HepG2 (cell line): ENCODE data around the gene XXYLT1. TPM values are rescaled to one million over a fixed set of nuclear protein-coding genes. Genes with fewer than 3 reads are reported as not detected.

Experiments
- ATAC-seq: fragments of 200-7000 bp; cut with Tn5 transposase; 3 replicates; pipeline ENCODE4 v1.9.1; 2020; ENCODE audit warnings: mild to moderate bottlenecking, moderate library complexity
- BruUV-seq: library from RNA; stranded (reverse); fragments of 400-500 nt; replicated peaks from 2 replicates; lab custom pipeline; 2021; lab: Mats Ljungman, UMichigan
- CTCF ChIA-PET: fragments of 300-600 bp; formaldehyde crosslinking; extraction: SDS; loops from one replicate; lab custom pipeline; 2021; ENCODE audit warnings: low total read pairs, inconsistent platforms, low intra/inter-chr PET ratio; lab: Yijun Ruan, JAX
- POLR2A ChIA-PET: fragments of 350-600 bp; sonication (Branson Sonifier 250); formaldehyde crosslinking; loops from one replicate; lab custom pipeline; 2020; ENCODE audit warnings: antibody characterized with exemption, inconsistent platforms; lab: Yijun Ruan, JAX
- DNase-seq: peaks from one replicate; pipeline ENCODE4 v3.0.0-alpha.2; 2015; ENCODE audit warnings: low spot score
- FAIRE-seq: peaks from 3 replicates; lab custom pipeline; 2011; peaks lifted over from hg19 to GRCh38; lab: Jason Lieb, UNC
- H2AFZ ChIP-seq: one replicate; pipeline ENCODE4 v1.6.1; 2011; ENCODE audit warnings: low read length, inconsistent platforms
- H3K27ac ChIP-seq: fragments of 300-600 bp; 3 replicates; pipeline ENCODE4 v1.8.0; 2011; ENCODE audit warnings: mixed run types, mild to moderate bottlenecking, mixed read lengths, low read length, inconsistent platforms; ENCODE audit not compliant: insufficient read depth; ENCODE audit errors: extremely low read length
- H3K27me3 ChIP-seq, 2 experiments: fragments of 200-600 bp in 1 of 2; 2 replicates in 1 of 2; 3 replicates in 1 of 2; pipeline versions ENCODE4 v1.6.0 to v1.8.0; 2011; ENCODE audit warnings: low read length in 2 of 2, mild to moderate bottlenecking in 2 of 2, moderate library complexity in 2 of 2, inconsistent platforms in 1 of 2; ENCODE audit not compliant: insufficient read depth in 2 of 2, control insufficient read depth in 1 of 2
- H3K36me3 ChIP-seq, 2 experiments: fragments of 200-600 bp in 1 of 2; replicated peaks in 1 of 2; 2 replicates in 1 of 2; 3 replicates in 1 of 2; pipeline versions ENCODE4 v1.5.1 to v1.8.0; 2011; ENCODE audit warnings: low read length in 2 of 2, inconsistent platforms in 1 of 2; ENCODE audit not compliant: insufficient read depth in 2 of 2, control insufficient read depth in 1 of 2
- H3K4me1 ChIP-seq: 2 replicates; pipeline ENCODE4 v1.5.1; 2012; ENCODE audit warnings: low read length, inconsistent platforms; ENCODE audit not compliant: insufficient read depth
- H3K4me2 ChIP-seq: 2 replicates; pipeline ENCODE4 v1.6.0; 2011; ENCODE audit warnings: low read depth, low read length, inconsistent platforms
- H3K4me3 ChIP-seq, 3 experiments: fragments of 200-600 bp in 1 of 3; sonication (generic), shearing (Covaris generic) in 1 of 3; replicated peaks in 1 of 3; 2 replicates each; pipeline ENCODE4 v1.5.1; 2011 to 2016; ENCODE audit warnings: low read length in 3 of 3, inconsistent platforms in 2 of 3, low read depth in 2 of 3, mild to moderate bottlenecking in 2 of 3, control low read depth in 1 of 3, mixed read lengths in 1 of 3; ENCODE audit not compliant: insufficient read depth in 1 of 3
- H3K79me2 ChIP-seq: one replicate; pipeline ENCODE4 v1.6.1; 2011; ENCODE audit warnings: low read length, inconsistent platforms; ENCODE audit not compliant: insufficient read depth
- H3K9ac ChIP-seq: 2 replicates; pipeline ENCODE4 v1.6.0; 2011; ENCODE audit warnings: mild to moderate bottlenecking, low read depth, low read length, inconsistent platforms; ENCODE audit not compliant: insufficient read depth
- H3K9me3 ChIP-seq: 2 replicates; pipeline ENCODE4 v1.5.1; 2012; ENCODE audit warnings: mild to moderate bottlenecking, low read length
- H4K20me1 ChIP-seq: 2 replicates; pipeline ENCODE4 v1.6.0; 2011; ENCODE audit warnings: inconsistent platforms, mild to moderate bottlenecking, low read length, moderate library complexity; ENCODE audit not compliant: insufficient read depth
- CEBPG ChIP-seq: IDR thresholded peaks from 2 replicates; pipeline ENCODE4 v1.6.1; 2016
- NRL ChIP-seq: sonication (generic); formaldehyde crosslinking; IDR thresholded peaks from 2 replicates; pipeline ENCODE4 v1.5.0; 2020; ENCODE audit warnings: missing genetic modification reagents, mild to moderate bottlenecking, moderate library complexity, borderline replicate concordance
- RARA ChIP-seq: IDR thresholded peaks from 2 replicates; pipeline ENCODE4 v1.6.1; 2016; ENCODE audit warnings: missing genetic modification reagents, missing compliant biosample characterization
- RXRB ChIP-seq: IDR thresholded peaks from 2 replicates; pipeline ENCODE4 v1.6.1; 2016; ENCODE audit warnings: borderline replicate concordance, missing genetic modification reagents, missing compliant biosample characterization
- SMAD1 ChIP-seq: sonication (generic); formaldehyde crosslinking; IDR thresholded peaks from 2 replicates; pipeline ENCODE4 v1.4.0; 2020; ENCODE audit warnings: missing genetic modification reagents, low read depth, mild to moderate bottlenecking, borderline replicate concordance
- SOX5 ChIP-seq: IDR thresholded peaks from 2 replicates; pipeline ENCODE4 v1.6.1; 2016; ENCODE audit warnings: borderline replicate concordance
- SP5 ChIP-seq: IDR thresholded peaks from 2 replicates; pipeline ENCODE4 v1.6.1; 2016; ENCODE audit warnings: low read depth, borderline replicate concordance
- ZBTB38 ChIP-seq: sonication (generic); formaldehyde crosslinking; IDR thresholded peaks from 2 replicates; pipeline ENCODE4 v1.5.1; 2020; ENCODE audit warnings: mild to moderate bottlenecking, missing genetic modification reagents
- ZNF234 ChIP-seq: sonication (generic); formaldehyde crosslinking; conservative IDR thresholded peaks from 2 replicates; pipeline ENCODE4 v1.5.1; 2020; ENCODE audit warnings: mild to moderate bottlenecking, missing genetic modification reagents
- ZNF263 ChIP-seq: sonication (generic); formaldehyde crosslinking; IDR thresholded peaks from 2 replicates; pipeline ENCODE4 v1.4.0; 2020; ENCODE audit warnings: missing genetic modification reagents
- ZNF850 ChIP-seq: sonication (generic); formaldehyde crosslinking; conservative IDR thresholded peaks from 2 replicates; pipeline ENCODE4 v1.9.0; 2021; ENCODE audit warnings: mild to moderate bottlenecking, missing genetic modification reagents
- WGBS: methylation state at CpG from one replicate; pipeline ENCODE4 v1.1.6; 2017; ENCODE audit warnings: low lambda C conversion rate; 5-methylcytosine and 5-hydroxymethylcytosine counted together
- in situ Hi-C: cut with HindIII; loops from 2 replicates; pipeline ENCODE4 v1.10.0; 2017; ENCODE audit warnings: low pct_unique_long_range_greater_than_20kb; ENCODE audit not compliant: extremely low pct_ligation_motif_present
- intact Hi-C: fragments of 100-400 bp; cut with micrococcal nuclease; formaldehyde crosslinking; loops from one replicate; pipeline ENCODE4 v1.10.0; 2022; ENCODE audit not compliant: unreplicated experiment
- polyA plus RNA-seq, 8 experiments: library from polyadenylated mRNA; depleted of rRNA in 3 of 8; stranded (reverse) in 7 of 8; unstranded in 1 of 8; fragments of >200 nt; fragmentation: Illumina TruSeq in 4 of 8; extraction: Trizol in 4 of 8; gene quantifications; 2 replicates each; pipeline versions ENCODE4 v1.2.1 to v1.2.3, GENCODE V29; 2011 to 2016; ENCODE audit warnings: low read depth in 4 of 8, missing spikeins in 1 of 8, mixed read lengths in 1 of 8; ENCODE audit not compliant: insufficient read depth in 1 of 8
- total RNA-seq, 5 experiments: library from RNA; depleted of rRNA; stranded (reverse); fragments of >200 nt; fragmentation: Illumina TruSeq; extraction: Trizol; gene quantifications; 2 replicates each; pipeline ENCODE4 v1.2.3, GENCODE V29; 2016; ENCODE audit warnings: low read depth in 1 of 5
- TF ChIP-seq, protein P1 (sequence below): sonication (generic); formaldehyde crosslinking; IDR thresholded peaks from 2 replicates; pipeline ENCODE4 v1.5.1; 2020; ENCODE audit warnings: mild to moderate bottlenecking, missing genetic modification reagents, moderate library complexity
- TF ChIP-seq, protein P2 (sequence below): IDR thresholded peaks from 2 replicates; pipeline ENCODE4 v1.6.1; 2012; ENCODE audit warnings: inconsistent platforms
- TF ChIP-seq, protein P3 (sequence below): sonication (generic); formaldehyde crosslinking; IDR thresholded peaks from 2 replicates; pipeline ENCODE4 v1.4.0; 2020; ENCODE audit warnings: missing genetic modification reagents, borderline replicate concordance
- TF ChIP-seq, protein P4 (sequence below): sonication (generic); formaldehyde crosslinking; IDR thresholded peaks from 2 replicates; pipeline ENCODE4 v1.5.0; 2020; ENCODE audit warnings: missing genetic modification reagents

The XXYLT1 gene
- total and polyA plus RNA-seq, 2 of the 13 experiments (the other 11 are each of a cell fraction or from before 2014, with no cell fraction given), result 17.7 to 19.0 TPM

- H3K4me3 ChIP-seq, result no peak overlapping the region
- H3K79me2 ChIP-seq, result peaks cover 12% of the 10 kb centered on the region
- H3K27ac ChIP-seq, result peak overlapping the region; percentile 72
- peak; percentile 41 for DNase-seq
- ATAC-seq, result peak; percentile 68
- H3K27me3 ChIP-seq, result no peaks in the 10 kb centered on the region
- in situ Hi-C loops (no loop called here), intact Hi-C loops (no loop called here)
- no TSS peak for BruUV-seq
- H2AFZ ChIP-seq, result no peak overlapping the region
- no peaks in the 10 kb centered on the region for H3K9me3 ChIP-seq
- 0 out of 2 replicates have a peak overlapping the region, but pooled peaks have one; percentile 8 for H3K4me2 ChIP-seq
- H3K4me1 ChIP-seq, result peaks cover 81% of the 10 kb centered on the region
- FAIRE-seq, result no peak
- no peaks in the 10 kb centered on the region; a peak in 1 of 5 replicates for H3K36me3 ChIP-seq
- 93% methylated on average over 7 of the region's 14 CpGs for WGBS
- H4K20me1 ChIP-seq, result no peaks in the 10 kb centered on the region
- ChIA-PET POLR2A (interaction anchor here (1.2 kb wide), 1 partner anchor 13 kb away, joined by 3 read pairs; no protein-coding TSS in a partner anchor), CTCF (no interaction called here)
- no peak overlapping the region for H3K9ac ChIP-seq
- TF ChIP-seq, protein P1, sequence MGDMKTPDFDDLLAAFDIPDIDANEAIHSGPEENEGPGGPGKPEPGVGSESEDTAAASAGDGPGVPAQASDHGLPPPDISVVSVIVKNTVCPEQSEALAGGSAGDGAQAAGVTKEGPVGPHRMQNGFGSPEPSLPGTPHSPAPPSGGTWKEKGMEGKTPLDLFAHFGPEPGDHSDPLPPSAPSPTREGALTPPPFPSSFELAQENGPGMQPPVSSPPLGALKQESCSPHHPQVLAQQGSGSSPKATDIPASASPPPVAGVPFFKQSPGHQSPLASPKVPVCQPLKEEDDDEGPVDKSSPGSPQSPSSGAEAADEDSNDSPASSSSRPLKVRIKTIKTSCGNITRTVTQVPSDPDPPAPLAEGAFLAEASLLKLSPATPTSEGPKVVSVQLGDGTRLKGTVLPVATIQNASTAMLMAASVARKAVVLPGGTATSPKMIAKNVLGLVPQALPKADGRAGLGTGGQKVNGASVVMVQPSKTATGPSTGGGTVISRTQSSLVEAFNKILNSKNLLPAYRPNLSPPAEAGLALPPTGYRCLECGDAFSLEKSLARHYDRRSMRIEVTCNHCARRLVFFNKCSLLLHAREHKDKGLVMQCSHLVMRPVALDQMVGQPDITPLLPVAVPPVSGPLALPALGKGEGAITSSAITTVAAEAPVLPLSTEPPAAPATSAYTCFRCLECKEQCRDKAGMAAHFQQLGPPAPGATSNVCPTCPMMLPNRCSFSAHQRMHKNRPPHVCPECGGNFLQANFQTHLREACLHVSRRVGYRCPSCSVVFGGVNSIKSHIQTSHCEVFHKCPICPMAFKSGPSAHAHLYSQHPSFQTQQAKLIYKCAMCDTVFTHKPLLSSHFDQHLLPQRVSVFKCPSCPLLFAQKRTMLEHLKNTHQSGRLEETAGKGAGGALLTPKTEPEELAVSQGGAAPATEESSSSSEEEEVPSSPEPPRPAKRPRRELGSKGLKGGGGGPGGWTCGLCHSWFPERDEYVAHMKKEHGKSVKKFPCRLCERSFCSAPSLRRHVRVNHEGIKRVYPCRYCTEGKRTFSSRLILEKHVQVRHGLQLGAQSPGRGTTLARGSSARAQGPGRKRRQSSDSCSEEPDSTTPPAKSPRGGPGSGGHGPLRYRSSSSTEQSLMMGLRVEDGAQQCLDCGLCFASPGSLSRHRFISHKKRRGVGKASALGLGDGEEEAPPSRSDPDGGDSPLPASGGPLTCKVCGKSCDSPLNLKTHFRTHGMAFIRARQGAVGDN (CRISPR knock-in tag), result peak; percentile 44; the same call in 1 of the 2 replicates
- TF ChIP-seq SP5 (CRISPR knock-in tag) (peak; percentile 58; the same call in 1 of the 2 replicates), ZNF263 (0 out of 2 replicates have a peak, but pooled peaks have one; percentile 32), SOX5 (CRISPR knock-in tag) (0 out of 2 replicates have a peak, but pooled peaks have one; percentile 10), ZBTB38 (CRISPR knock-in tag) (peak; percentile 97), RARA (CRISPR knock-in tag) (peak; percentile 48; the same call in 1 of the 2 replicates), SMAD1 (CRISPR knock-in tag) (no peak), ZNF234 (no peak), NRL (CRISPR knock-in tag) (0 out of 2 replicates have a peak, but pooled peaks have one; percentile 22), ZNF850 (CRISPR knock-in tag) (no peak), CEBPG (CRISPR knock-in tag) (peak; percentile 16; the same call in 1 of the 2 replicates), RXRB (peak; percentile 58; the same call in 1 of the 2 replicates)
- TF ChIP-seq, protein P2, sequence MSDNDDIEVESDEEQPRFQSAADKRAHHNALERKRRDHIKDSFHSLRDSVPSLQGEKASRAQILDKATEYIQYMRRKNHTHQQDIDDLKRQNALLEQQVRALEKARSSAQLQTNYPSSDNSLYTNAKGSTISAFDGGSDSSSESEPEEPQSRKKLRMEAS, result peak; percentile 60
- TF ChIP-seq, protein P3, sequence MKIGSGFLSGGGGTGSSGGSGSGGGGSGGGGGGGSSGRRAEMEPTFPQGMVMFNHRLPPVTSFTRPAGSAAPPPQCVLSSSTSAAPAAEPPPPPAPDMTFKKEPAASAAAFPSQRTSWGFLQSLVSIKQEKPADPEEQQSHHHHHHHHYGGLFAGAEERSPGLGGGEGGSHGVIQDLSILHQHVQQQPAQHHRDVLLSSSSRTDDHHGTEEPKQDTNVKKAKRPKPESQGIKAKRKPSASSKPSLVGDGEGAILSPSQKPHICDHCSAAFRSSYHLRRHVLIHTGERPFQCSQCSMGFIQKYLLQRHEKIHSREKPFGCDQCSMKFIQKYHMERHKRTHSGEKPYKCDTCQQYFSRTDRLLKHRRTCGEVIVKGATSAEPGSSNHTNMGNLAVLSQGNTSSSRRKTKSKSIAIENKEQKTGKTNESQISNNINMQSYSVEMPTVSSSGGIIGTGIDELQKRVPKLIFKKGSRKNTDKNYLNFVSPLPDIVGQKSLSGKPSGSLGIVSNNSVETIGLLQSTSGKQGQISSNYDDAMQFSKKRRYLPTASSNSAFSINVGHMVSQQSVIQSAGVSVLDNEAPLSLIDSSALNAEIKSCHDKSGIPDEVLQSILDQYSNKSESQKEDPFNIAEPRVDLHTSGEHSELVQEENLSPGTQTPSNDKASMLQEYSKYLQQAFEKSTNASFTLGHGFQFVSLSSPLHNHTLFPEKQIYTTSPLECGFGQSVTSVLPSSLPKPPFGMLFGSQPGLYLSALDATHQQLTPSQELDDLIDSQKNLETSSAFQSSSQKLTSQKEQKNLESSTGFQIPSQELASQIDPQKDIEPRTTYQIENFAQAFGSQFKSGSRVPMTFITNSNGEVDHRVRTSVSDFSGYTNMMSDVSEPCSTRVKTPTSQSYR (CRISPR knock-in tag), result no peak
- TF ChIP-seq, protein P4, sequence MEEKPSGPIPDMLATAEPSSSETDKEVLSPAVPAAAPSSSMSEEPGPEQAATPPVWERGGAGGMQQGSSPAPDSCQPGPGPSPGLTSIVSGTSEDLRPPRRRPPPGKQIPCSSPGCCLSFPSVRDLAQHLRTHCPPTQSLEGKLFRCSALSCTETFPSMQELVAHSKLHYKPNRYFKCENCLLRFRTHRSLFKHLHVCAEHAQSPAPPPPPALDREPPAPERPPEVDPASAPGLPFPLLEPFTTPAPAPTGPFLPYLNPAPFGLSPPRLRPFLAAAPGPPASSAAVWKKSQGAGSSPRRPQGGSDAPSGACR (CRISPR knock-in tag), result no peak
Measured at GRCh38 chr3:195200010-195200822, 70.7 kb downstream of the XXYLT1 start.
